GM12801 (cell line): ENCODE data around the gene PLXNA3.

ENCODE experiments used
- TF ChIP-seq, protein P1 (sequence below): IDR thresholded peaks from one replicate; pipeline ENCODE4 v1.5.1; 2011; ENCODE audit warnings: control low read depth; ENCODE audit not compliant: insufficient read length; ENCODE audit errors: extremely low read depth

The PLXNA3 gene

GRCh38 chrX:154449618-154450017 lies 8.5 kb upstream of the PLXNA3 start:
- TF ChIP-seq, protein P1, sequence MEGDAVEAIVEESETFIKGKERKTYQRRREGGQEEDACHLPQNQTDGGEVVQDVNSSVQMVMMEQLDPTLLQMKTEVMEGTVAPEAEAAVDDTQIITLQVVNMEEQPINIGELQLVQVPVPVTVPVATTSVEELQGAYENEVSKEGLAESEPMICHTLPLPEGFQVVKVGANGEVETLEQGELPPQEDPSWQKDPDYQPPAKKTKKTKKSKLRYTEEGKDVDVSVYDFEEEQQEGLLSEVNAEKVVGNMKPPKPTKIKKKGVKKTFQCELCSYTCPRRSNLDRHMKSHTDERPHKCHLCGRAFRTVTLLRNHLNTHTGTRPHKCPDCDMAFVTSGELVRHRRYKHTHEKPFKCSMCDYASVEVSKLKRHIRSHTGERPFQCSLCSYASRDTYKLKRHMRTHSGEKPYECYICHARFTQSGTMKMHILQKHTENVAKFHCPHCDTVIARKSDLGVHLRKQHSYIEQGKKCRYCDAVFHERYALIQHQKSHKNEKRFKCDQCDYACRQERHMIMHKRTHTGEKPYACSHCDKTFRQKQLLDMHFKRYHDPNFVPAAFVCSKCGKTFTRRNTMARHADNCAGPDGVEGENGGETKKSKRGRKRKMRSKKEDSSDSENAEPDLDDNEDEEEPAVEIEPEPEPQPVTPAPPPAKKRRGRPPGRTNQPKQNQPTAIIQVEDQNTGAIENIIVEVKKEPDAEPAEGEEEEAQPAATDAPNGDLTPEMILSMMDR, result no peak

GRCh38 chrX:154450312-154450711 lies 7.8 kb upstream of the PLXNA3 start:
- TF ChIP-seq, protein P1, result no peak

DNA sequence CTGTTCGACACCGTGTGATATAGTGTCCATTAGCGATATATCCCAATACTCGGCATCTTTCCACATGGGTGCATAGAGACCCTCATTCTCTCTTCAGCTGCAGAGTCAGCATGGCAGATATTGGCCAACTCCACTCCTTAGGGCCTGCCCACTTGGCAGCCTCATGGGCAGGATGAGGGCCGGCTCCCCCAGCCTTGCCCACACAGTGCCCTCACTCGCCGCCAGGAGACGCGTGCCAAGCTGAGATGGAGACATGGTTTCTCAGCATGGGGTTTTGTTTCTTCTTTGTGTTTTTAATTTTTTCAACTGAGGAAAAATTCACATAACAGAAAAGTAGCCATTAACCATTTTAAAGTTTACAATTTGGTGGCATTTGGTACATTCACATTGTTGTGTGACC lies 5.3 kb upstream of the PLXNA3 start:
- TF ChIP-seq, protein P1, result no peak

DNA sequence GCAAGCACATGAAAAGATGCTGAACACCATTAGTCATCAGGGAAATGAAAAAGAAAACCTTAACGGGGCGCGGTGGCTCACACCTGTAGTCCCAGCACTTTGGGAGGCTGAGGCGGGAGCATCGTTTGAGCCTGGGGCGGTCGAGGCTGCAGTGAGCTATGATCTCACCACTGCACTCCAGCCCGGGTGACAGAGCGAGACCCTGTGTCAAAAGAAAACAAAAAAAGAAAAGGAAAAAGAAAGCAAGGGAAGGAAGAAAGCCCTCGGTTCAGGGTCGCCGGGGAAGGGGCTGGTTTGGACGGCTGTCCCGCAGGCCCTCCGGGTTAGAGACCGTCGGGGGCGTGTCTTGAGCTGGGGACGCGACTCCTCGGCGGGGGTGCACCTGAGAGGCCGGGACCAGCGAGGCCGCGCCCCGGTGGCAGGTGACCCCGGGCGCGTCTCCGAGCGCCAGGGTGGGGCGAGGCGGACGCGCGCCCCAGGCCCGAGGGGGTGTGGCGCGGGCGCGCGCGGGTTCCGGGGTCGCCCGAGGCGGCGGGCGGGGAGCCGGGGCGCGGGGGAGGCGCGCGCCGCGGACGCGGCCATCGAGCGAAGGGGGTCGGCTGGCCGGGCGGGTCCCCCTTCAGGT lies 478 bp upstream of the PLXNA3 start:
- TF ChIP-seq, protein P1, result no peak

GRCh38 chrX:154458954-154459778 lies 1.1 kb downstream of the PLXNA3 start:
- TF ChIP-seq, protein P1, result no peak

DNA sequence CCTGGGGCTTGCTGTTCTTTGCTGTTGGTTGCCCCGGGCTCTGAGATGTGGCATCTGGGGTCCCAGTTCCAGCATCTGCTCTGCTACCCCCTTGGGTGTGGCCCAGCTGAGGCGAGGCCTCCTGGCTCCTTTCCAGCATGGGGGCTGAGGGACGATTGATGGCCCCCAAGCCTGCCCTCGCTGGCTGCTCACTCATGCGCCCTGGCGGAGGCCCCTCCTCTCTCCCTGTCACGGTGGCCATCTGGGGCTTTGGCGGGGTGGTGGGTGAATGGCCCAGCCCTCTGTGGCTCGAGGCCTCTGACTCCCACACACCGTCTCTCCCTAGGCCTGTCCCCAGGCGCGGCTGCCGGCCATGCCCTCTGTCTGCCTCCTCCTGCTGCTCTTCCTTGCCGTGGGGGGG lies 1.8 kb downstream of the PLXNA3 start:
- TF ChIP-seq, protein P1, result no peak

DNA sequence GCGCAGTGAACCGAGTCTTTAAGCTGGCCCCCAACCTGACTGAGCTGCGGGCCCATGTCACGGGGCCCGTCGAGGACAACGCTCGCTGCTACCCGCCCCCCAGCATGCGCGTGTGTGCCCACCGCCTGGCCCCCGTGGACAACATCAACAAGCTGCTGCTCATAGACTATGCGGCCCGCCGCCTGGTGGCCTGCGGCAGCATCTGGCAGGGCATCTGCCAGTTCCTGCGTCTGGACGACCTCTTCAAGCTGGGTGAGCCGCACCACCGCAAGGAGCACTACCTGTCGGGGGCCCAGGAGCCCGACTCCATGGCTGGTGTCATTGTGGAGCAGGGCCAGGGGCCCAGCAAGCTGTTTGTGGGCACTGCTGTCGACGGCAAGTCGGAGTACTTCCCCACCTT lies 2.2 kb downstream of the PLXNA3 start:
- TF ChIP-seq, protein P1, result no peak
